Measurements from ENCODE around the gene SLC10A6.

DNA sequence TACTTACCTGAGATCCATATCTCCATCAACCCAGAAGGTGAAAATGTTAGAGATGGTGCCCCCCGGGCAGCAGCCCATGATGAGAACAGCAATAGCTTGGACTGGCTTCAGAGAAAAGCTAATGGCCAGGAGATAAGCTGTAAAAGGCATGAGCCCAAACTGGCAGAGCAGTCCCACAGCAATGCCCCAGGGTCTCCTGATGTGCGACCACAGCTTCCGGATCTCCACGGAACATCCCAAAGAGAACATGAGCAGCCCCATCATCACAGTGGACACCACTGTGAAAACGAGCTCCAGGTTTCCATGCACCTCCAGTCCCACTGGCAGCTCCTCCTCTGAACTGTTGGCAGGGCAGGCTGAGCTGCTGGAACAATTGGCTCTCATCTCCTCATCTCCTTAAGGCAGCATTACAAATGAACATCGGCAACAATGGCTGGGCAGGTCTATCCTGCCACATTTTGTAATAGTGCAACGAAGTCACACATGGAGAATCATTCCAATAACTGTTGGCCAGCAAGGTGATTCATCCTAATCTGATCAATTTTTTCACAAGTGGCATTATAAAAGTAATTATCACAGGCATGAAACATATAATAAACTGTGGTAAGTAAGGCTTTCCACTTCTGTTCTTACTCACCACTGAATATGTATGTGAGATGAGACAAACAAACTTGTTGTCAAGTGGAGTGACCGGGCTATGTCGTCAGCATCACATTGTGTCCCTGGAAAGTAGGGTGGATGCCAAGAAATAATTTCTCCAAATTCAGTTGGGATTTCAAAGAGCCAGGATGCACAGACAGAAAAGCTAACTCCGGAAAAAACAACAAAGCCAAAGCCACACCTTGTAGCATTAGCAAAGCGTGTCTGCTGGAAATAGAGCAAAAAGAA is at the start of gene SLC10A6:
- no peak for TF ChIP-seq ZNF384 (IDR thresholded peaks at IDR 0.05)
- TF ChIP-seq SUZ12 (IDR thresholded peaks at IDR 0.05) = no peak
- TF ChIP-seq L3MBTL2 (conservative IDR thresholded peaks at IDR 0.05) = no peak
- no peak for TF ChIP-seq ELF4 (IDR thresholded peaks at IDR 0.05)
- no peak for TF ChIP-seq LEF1 (IDR thresholded peaks at IDR 0.05; ENCODE audit: borderline replicate concordance)
- TF ChIP-seq FOXM1 (IDR thresholded peaks at IDR 0.05; ENCODE audit: borderline replicate concordance) = no peak
- TF ChIP-seq SP1 (IDR thresholded peaks at IDR 0.05) = no peak
- no peak for TF ChIP-seq HDGF (IDR thresholded peaks at IDR 0.05; ENCODE audit: borderline replicate concordance)
- TF ChIP-seq FOXK2 (IDR thresholded peaks at IDR 0.05) = no peak
- no peak for TF ChIP-seq FOXA1 (IDR thresholded peaks at IDR 0.05)
- TF ChIP-seq TARDBP (IDR thresholded peaks at IDR 0.05) = no peak
- no peak for TF ChIP-seq ARNT (IDR thresholded peaks at IDR 0.05)
